C4-2B (cell line): Measurements from ENCODE around the gene MTHFD2L.

ENCODE experiments used
- ZFX ChIP-seq: fragments of 450-650 bp; IDR thresholded peaks from 2 replicates; pipeline ENCODE4 v1.6.1; 2017
- TF ChIP-seq, protein P1 (sequence below): fragments of 450-650 bp; conservative IDR thresholded peaks from 2 replicates; pipeline ENCODE4 v1.5.1; 2017; ENCODE audit warnings: mild to moderate bottlenecking

DNA sequence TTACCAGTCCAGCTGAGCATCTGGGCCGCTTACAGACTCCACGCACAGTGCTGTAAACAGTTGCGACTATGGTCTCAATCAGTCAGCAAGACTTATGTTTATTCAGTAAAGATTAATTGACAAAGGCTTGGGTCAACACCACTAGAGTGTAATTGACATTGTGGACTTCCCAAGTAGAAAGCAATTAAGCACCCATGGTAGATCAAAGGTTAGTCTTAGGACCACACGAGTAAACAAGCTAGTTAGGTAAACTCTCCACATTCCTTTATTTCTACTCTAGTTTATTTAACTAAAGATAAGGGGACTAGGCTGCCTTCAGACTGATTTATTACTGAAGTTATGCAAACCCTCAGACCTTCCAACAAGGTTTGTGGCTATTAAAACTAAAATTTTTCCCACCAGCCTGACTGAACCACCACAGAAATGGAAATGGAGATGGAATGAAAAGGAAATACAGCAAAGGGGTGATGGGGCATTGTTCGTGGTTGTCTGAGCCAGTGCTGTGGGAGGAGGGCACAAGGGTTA lies 44.2 kb downstream of the MTHFD2L start:
- TF ChIP-seq, protein P1, sequence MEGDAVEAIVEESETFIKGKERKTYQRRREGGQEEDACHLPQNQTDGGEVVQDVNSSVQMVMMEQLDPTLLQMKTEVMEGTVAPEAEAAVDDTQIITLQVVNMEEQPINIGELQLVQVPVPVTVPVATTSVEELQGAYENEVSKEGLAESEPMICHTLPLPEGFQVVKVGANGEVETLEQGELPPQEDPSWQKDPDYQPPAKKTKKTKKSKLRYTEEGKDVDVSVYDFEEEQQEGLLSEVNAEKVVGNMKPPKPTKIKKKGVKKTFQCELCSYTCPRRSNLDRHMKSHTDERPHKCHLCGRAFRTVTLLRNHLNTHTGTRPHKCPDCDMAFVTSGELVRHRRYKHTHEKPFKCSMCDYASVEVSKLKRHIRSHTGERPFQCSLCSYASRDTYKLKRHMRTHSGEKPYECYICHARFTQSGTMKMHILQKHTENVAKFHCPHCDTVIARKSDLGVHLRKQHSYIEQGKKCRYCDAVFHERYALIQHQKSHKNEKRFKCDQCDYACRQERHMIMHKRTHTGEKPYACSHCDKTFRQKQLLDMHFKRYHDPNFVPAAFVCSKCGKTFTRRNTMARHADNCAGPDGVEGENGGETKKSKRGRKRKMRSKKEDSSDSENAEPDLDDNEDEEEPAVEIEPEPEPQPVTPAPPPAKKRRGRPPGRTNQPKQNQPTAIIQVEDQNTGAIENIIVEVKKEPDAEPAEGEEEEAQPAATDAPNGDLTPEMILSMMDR: no peak
- no peak for TF ChIP-seq ZFX
